Mononuclear cell (primary cell): ENCODE data around the gene CLIC4. TPM values are rescaled to one million over a fixed set of nuclear protein-coding genes. Genes with fewer than 3 reads are reported as not detected.
A peak's percentile ranks its signal among the peaks of the same experiment; 100 is the strongest.
"Not testable (repeated sequence)": the region's sequence is repeated elsewhere in the genome, so short reads cannot be mapped to it uniquely, and the experiment has no call there.

Experiments used
- H3K27me3 ChIP-seq: 2 replicates; pipeline ENCODE4 v1.6.0; 2011; ENCODE audit warnings: low read length, control low read depth; ENCODE audit not compliant: insufficient read depth
- H3K4me1 ChIP-seq: 2 replicates; pipeline ENCODE4 v1.5.1; 2011; ENCODE audit warnings: mild to moderate bottlenecking, low read length, control low read depth; ENCODE audit not compliant: insufficient read depth
- H3K4me3 ChIP-seq: 2 replicates; pipeline ENCODE4 v1.5.1; 2011; ENCODE audit warnings: mild to moderate bottlenecking, low read length, moderate library complexity
- H3K9me3 ChIP-seq: 2 replicates; pipeline ENCODE4 v1.5.1; 2011; ENCODE audit warnings: low read depth, mild to moderate bottlenecking, control low read depth, low read length
- total RNA-seq: library from RNA; depleted of rRNA; stranded (reverse); fragments of >200 nt; gene quantifications from one replicate; pipeline ENCODE4 v1.2.3, GENCODE V29; 2012

The CLIC4 gene
- 42.8 TPM for total RNA-seq

DNA sequence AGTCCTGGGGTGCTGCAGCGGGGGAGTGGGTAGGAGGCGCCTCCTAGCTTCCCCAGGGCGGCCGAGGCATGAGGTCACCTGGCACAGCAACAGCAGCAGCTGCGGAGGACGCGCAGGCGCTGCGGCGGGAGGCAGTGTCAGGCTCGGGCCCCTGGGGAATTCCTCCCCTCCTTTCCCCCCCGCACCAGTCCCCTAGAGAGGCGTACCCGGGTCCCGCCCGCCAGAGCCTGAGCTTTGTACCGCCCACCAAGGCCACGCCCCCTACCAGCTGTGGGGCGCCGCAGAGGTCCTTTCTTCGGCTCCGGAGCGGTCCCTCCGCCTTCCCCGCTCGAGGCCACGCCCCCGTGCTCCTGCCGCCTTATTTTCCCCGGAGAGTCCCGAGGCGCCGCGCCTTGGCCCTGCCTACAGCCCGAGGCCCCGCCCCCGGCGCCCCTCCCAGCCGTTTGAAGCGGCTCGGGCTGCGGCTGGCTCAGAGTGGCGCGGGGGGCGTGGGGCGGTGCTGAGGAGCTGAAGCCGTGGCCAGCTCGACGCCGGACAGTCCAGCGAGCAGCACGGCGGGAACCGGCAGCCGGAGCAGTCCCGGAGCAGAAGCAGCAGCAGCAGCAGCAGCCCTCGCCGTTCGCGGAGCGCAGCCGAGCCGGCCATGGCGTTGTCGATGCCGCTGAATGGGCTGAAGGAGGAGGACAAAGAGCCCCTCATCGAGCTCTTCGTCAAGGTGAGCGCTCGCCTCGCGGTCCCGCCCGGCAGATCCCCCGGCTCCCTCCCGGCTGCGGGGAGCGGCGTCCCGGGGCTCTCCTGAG lies at the start of gene CLIC4:
CLIC4 (plus strand) TSS at position 537 of the 800 bp plus-strand sequence; CDS start at position 644, 107 bp downstream.
- H3K4me3 ChIP-seq = peak within 1 kb of the TSS; percentile 72
- no peaks in the 10 kb centered on the region for H3K9me3 ChIP-seq
- H3K27me3 ChIP-seq = no peaks in the 10 kb centered on the region
- H3K4me1 ChIP-seq = peaks cover 42% of the 10 kb centered on the region

DNA sequence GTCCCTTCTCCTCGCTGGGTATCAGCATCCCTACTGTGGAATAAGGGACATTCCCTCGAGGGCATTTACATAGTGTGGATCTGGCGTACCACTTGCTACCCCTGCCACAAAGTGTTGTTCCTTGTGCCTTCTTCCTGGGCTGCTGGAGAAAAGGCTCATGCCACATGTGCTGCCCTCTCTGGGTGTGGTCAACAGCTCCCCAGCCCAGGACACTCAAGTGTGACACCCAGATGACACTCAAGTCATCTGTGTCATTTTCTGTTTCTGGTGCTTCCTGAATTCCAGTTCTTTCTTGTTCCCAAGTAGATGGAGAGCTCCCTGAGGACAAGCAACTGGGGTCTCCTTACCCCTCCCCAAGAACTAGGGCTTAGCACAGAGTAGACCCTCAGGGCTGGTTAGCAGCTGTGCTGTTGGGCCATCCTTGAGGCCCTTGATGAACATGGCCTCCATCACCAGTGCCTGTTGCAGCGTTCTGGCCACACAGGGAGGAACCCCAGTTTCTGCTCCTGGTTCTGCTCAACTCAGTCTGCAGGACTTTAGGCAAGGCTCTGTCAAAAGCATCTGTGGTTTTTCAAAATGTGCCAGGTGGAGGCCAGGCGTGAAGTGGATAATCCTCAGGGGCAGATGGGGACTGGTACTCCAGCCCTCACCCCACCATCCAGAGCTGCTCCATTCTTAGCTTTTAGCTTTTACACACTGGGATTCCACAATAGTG lies 49.0 kb upstream of the CLIC4 start:
- H3K9me3 ChIP-seq = no peaks in the 10 kb centered on the region
- H3K4me3 ChIP-seq = no peak overlapping the region

DNA sequence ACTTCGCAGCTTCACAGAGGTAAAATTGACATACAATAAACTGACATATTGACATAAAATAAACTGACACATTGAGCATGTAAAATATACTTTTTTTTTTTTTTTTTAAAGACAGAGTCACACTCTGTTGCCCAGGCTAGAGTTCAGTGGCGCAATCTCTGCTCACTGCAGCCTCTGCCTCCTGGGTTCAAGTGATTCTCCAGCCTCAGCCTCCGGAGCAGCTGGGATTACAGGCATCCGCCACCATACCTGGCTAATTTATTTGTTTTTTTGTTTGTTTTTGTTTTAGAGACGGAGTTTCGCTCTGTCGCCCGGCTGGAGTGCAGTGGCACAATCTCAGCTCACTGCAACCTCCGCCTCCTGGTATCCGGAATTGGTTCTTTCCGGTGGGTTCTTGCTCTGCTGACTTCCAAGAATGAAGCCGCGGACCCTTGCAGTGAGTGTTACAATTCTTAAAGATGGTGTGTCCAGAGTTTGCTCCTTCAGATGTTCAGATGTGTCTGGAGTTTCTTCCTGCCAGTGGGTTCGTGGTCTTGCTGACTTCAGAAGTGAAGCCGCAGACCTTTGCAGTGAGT lies 48.4 kb upstream of the CLIC4 start:
- Histone ChIP-seq H3K9me3 (no peaks in the 10 kb centered on the region), H3K4me1 (peaks cover 31% of the 10 kb centered on the region), H3K4me3 (no peak overlapping the region)

More for the DNA sequence above, 49.0 kb upstream of the CLIC4 start:
- H3K27me3 ChIP-seq = no peaks in the 10 kb centered on the region
- H3K4me1 ChIP-seq = peaks cover 31% of the 10 kb centered on the region

DNA sequence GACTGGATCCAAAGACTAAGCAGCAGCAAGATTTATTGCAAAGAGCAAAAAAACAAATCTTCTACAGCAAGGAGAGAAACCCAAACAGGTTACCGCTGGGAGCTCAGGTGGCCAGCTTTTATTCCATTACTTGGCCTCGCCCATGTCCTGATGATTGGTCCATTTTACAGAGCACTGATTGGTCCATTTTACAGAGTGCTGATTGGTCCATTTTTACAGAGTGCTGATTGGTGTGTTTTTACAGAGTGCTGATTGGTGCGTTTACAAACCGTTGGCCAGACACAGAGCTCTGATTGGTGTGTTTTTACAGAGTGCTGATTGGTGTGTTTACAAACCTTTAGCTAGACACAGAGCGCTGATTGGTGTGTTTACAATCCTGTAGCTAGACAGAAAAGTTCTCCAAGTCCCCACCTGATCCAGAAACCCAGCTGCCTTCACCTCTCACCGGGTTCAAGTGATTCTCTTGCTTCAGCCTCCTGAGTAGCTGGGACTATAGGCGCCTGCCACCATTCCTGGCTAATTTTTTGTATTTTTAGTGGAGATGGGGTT lies 47.7 kb upstream of the CLIC4 start:
- H3K9me3 ChIP-seq, H3K27me3 ChIP-seq, H3K4me3 ChIP-seq: not testable (repeated sequence)
- H3K4me1 ChIP-seq = peaks cover 31% of the 10 kb centered on the region

More for the DNA sequence above, 48.4 kb upstream of the CLIC4 start:
- no peaks in the 10 kb centered on the region for H3K27me3 ChIP-seq

DNA sequence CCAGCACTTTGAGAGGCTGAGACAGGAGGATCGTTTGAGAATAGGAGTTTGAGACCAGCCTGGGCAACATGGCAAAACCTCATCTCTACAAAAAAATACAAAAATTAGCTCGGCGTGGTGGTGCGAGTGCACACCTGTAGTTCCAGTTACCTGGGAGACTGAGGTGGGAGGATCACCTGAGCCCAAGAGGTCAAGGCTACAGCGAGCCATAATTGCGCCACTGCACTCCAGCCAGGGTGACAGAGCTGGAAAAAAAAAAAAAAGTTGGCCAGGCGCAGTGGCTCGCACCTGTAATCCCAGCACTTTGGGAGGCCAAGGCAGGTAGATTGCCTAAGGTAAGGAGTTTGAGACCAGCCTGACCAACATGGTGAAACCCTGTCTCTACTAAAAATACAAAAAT lies 46.9 kb upstream of the CLIC4 start:
- H3K4me1 ChIP-seq = peaks cover 31% of the 10 kb centered on the region
- not testable (repeated sequence) for H3K27me3 ChIP-seq, H3K9me3 ChIP-seq, H3K4me3 ChIP-seq

DNA sequence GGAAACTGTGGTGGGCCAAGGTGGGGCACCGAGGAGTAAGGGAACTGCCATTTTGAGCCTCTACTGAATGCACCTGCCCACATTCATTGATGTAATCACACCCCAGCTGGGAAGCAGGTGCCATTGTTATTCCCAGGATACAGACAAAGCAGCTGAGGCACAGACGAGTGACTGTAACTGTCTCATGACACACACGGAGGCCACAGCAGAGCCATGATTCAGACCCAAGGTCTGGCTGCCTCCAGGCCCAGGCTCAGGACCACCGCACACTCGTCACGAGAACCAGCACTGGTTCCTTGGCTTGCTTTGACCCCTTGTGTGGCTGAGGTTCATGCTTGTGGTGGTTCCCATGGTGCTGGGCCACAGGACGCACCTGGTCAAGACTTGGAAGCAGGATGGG lies 45.6 kb upstream of the CLIC4 start:
- Histone ChIP-seq H3K4me3 (no peak overlapping the region), H3K27me3 (no peaks in the 10 kb centered on the region), H3K9me3 (no peaks in the 10 kb centered on the region), H3K4me1 (peaks cover 19% of the 10 kb centered on the region)

DNA sequence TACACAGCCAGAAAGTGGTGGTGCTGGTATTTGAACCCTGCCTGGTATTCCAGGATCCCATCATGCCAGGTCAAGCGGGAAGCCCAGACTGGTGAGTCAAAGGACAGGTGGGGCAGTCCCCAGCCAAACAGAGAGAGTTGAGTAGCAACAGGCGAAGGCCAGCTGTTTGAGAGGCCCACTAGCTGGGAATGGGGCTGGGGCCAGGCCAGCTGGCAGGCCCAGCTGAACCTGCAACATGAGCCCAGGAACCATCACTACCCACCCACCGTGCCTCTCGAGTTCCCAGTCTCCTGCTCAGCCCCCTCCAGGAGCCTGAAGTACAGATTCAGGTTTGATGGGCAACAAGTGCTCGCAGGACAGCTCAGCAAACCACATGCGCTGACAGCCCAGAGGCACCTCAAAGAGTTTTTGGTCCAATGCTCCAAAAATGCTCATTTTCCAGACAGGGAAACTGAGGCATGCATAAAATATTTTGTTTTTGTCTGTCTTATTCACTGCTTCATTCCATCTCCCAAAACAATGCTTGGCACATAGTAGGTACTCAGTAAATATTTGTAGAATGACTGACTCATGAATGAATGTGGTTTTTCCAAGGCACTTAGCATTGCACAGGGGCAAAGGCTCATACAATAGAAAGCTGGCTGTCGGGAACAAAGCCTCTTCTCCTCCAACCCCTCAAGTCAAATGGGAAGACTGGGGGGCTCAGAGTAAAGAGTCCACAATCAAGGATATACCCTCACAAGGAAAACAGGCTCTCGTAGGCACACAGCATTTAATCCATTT lies 42.5 kb upstream of the CLIC4 start:
- no peaks in the 10 kb centered on the region for H3K27me3 ChIP-seq
- no peaks in the 10 kb centered on the region for H3K9me3 ChIP-seq
- H3K4me3 ChIP-seq = no peak overlapping the region
- H3K4me1 ChIP-seq = peaks cover 14% of the 10 kb centered on the region

DNA sequence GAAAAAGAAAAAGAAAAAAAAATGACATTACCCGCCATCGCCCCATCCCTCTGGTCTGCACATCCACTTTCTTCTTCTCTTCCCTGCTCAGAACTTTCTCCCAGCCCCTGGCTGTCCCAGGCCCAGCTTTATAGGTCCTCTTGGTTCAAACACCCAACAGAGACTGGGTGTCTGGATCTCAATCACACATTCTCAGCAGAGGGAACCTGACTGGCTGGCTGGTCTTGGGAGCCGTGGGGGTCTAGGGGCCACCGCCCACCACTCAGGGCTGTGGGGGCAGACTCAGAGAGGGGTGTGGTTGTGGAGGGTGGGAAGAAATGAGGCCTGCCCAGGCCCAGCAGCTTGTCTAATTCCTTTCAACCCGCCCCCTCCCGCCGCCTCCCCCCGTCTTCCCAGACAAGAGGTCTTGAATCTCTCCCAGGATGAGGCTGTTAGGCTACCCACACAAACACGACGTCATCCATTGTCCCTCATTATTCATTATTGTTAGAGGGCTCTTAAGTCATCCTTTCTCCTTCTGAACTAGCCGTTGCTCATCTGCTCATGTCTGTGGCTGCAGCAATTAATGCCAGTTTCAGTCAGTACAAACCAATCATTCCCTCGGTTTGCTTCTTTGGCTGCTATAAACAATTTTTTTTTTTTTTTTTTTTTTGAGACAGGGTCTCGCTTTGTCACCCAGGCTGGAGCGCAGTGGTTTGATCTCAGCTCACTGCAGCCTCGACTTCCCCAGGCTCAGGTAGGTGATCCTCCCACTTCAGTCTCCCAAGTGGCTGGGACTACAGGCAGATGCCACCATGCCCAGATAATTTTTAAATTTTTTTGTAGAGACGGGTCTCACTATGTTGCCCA lies 40.6 kb upstream of the CLIC4 start:
- Histone ChIP-seq H3K4me3 (no peak overlapping the region), H3K9me3 (no peaks in the 10 kb centered on the region), H3K27me3 (no peaks in the 10 kb centered on the region), H3K4me1 (peaks cover 22% of the 10 kb centered on the region)

DNA sequence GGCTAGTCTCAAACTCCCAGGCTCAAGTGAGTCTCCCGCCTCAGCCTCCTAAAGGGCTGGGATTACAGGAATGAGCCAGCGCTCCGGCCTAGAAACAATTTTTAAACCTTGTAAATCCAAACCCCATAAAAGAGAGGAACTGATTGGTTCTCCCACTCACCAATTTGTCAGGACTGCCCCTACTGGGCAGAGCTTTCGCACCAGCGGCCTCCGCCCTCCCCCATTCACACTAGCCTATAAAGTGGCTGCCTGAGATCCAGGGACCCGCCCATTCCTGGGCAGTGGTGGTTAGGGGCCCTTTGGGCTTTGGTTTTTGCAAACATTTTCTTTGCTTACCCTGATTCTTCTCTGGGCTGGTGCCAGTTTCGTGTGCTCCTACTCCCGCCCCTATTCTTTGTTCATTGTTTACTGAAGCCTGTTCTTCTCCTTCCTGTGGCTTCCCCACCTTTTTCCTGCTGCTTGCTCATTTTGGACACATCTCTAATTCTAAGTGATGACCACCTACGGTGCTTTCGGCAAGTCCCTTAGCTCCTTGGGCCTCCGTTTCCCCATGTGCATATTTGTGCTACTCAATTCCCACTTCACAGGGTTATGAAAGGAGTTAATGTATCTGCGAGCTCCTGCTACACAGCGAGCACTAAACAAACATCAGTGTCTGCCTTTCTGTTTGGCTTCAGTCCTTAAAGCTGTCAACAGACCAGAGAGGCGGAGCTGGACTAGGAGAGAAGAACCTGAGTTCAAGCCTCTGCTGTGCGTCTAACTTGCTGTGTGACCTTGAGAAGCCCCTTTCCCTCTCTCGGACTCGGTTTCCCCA lies 39.8 kb upstream of the CLIC4 start:
- H3K4me3 ChIP-seq = no peak overlapping the region
- peaks cover 30% of the 10 kb centered on the region for H3K4me1 ChIP-seq
- H3K27me3 ChIP-seq = no peaks in the 10 kb centered on the region
- H3K9me3 ChIP-seq = no peaks in the 10 kb centered on the region

DNA sequence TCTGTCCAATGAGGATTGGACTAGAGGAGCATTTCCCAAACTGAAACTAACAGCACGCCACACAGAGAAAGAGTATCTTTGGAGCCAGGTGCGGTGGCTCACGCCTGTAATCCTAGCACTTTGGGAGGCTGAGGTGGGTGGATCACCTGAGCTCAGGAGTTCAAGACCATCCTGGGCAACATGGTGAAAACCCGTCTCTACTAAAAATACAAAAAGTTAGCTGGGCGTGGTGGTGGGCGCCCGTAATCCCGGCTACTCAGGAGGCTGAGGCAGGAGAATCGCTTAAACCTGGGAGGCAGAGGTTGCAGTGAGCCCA lies 39.2 kb upstream of the CLIC4 start:
- H3K9me3 ChIP-seq, H3K4me3 ChIP-seq, H3K27me3 ChIP-seq: not testable (repeated sequence)
- peaks cover 33% of the 10 kb centered on the region for H3K4me1 ChIP-seq

DNA sequence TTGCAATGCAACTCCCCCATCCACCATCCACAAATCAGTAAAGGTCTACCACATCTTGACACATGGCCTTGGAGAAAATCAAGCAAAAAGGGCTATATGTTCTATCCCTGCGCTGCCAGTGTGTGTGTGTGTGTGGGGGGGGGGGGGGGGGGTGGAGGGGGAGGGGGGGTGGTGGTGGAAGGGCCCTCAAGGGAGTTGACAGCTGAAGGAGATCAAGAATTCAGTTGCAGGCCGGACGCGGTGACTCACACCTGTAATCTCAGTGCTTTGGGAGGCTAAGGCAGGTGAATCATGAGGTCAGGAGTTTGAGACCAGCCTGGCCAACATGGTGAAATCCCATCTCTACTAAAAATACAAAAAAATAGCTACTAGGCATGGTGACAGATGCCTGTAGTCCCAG lies 37.6 kb upstream of the CLIC4 start:
- H3K27me3 ChIP-seq = no peaks in the 10 kb centered on the region
- no peak overlapping the region for H3K4me3 ChIP-seq
- H3K9me3 ChIP-seq = no peaks in the 10 kb centered on the region
- peaks cover 33% of the 10 kb centered on the region for H3K4me1 ChIP-seq

DNA sequence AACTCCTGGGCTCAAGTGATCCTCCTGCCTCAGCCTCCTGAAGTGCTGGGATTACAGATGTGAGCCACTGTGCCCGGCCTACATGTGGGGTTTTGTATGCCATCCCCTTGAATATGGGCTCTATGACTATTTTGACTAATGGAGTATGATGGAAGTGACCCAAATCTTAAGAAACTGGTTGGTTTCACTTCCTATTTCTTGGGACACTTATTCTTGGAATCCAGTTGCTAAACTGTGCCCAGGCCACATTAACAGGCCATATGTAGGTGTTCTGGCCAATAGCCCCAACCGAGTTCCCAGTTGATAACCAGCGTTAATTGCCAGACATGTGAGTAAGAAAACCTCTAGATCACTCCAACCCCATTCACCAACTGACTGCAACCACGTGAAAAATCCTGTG lies 36.3 kb upstream of the CLIC4 start:
- H3K9me3 ChIP-seq = no peaks in the 10 kb centered on the region
- H3K4me3 ChIP-seq = no peak overlapping the region
- peaks cover 33% of the 10 kb centered on the region for H3K4me1 ChIP-seq

DNA sequence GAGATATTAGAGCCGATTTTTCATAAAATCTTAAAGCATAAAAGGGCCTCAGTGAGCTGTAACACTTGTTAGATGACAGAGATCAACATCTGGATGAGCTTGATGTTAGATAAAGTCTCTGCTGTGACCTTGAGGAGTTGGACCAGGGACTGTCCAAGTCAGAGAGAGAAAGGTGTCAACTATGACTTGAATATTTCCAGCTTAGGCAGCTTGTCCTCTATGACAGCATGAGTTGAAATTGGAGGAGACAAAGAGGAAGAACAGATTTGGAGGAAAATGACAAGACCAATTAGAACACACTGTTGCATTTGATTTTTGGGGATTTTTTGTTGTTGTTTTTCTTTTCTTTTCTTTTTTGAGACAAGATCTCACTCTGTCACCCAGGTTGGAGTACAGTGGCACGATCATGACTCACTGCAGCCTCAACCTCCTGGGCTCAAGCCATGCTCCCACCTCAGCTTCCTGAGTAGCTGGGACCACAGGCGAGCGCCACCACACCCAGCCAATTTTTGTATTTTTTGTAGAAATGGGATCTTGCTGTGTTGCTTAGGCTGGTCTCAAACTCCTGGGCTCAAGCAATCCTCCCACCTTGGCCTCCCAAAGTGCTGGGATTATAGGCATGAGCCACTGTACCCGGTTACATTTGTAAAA lies 35.3 kb upstream of the CLIC4 start:
- Histone ChIP-seq H3K9me3 (no peaks in the 10 kb centered on the region), H3K4me1 (peaks cover 30% of the 10 kb centered on the region), H3K4me3 (no peak overlapping the region), H3K27me3 (no peaks in the 10 kb centered on the region)

More for the DNA sequence above, 36.3 kb upstream of the CLIC4 start:
- H3K27me3 ChIP-seq = no peaks in the 10 kb centered on the region
